ENCODE measurements around the gene MECP2.

The MECP2 gene

GRCh38 chrX:154030715-154031305 lies 66.7 kb downstream of the MECP2 start:
- DNase-seq: no peak

GRCh38 chrX:154030266-154030665 lies 67.3 kb downstream of the MECP2 start:
- no peak for DNase-seq

GRCh38 chrX:154029439-154029838 lies 68.1 kb downstream of the MECP2 start:
- DNase-seq: no peak

- DNase-seq: no peak
Measured at GRCh38 chrX:154028502-154029184, 68.9 kb downstream of the MECP2 start.

- no peak for DNase-seq
Measured at GRCh38 chrX:154027986-154028385, 69.5 kb downstream of the MECP2 start.

- no peak for DNase-seq
Measured at GRCh38 chrX:154027022-154027402, 70.5 kb downstream of the MECP2 start.

- DNase-seq: no peak
Measured at GRCh38 chrX:154026136-154027021, 71.1 kb downstream of the MECP2 start.

GRCh38 chrX:154025230-154025629 lies 72.3 kb downstream of the MECP2 start:
- no peak for DNase-seq

- DNase-seq: no peak
Measured at GRCh38 chrX:154024271-154024670, 73.2 kb downstream of the MECP2 start.

GRCh38 chrX:154023276-154024000 lies 74.1 kb downstream of the MECP2 start:
- DNase-seq: no peak

- no peak for DNase-seq
Measured at GRCh38 chrX:154022108-154022507, 75.4 kb downstream of the MECP2 start.

GRCh38 chrX:154021131-154021611 lies 76.3 kb downstream of the MECP2 start:
- DNase-seq: peak; percentile 17

- no peak for DNase-seq
Measured at GRCh38 chrX:154020536-154021115, 76.9 kb downstream of the MECP2 start.

GRCh38 chrX:154019633-154020528 lies 77.6 kb downstream of the MECP2 start, which contains the start of gene IRAK1:
IRAK1 (minus strand) TSS chrX:154019902; CDS start chrX:154019812, 90 bp downstream.
- peak; percentile 51 for DNase-seq

- peak; percentile 35 for DNase-seq
Measured at GRCh38 chrX:154019061-154019621, 78.4 kb downstream of the MECP2 start.

GRCh38 chrX:154018518-154019060 lies 78.9 kb downstream of the MECP2 start:
- DNase-seq: no peak

- DNase-seq: no peak
Measured at GRCh38 chrX:154017766-154018517, 79.6 kb downstream of the MECP2 start.

- no peak for DNase-seq
Measured at GRCh38 chrX:154016366-154017076, 81.0 kb downstream of the MECP2 start.

GRCh38 chrX:154015581-154016264 lies 81.8 kb downstream of the MECP2 start:
- DNase-seq: no peak

Measured in stimulated activated CD4-positive, alpha-beta T cell treated with anti-CD3 and anti-CD28 coated beads, Interleukin-4, amount 100 ng/mL, for 24 hours (primary cell).